Kidney epithelial cell (primary cell): ENCODE data around the gene SKAP1. TPM values are rescaled to one million over a fixed set of nuclear protein-coding genes. Genes with fewer than 3 reads are reported as not detected.
"Not testable (repeated sequence)": the region's sequence is repeated elsewhere in the genome, so short reads cannot be mapped to it uniquely, and the experiment has no call there.

Source experiments
- DNase-seq: peaks from one replicate; pipeline ENCODE4 v3.0.0-alpha.2; 2010; ENCODE audit warnings: low read depth
- H3K27me3 ChIP-seq: 2 replicates; pipeline ENCODE4 v1.6.0; 2011; ENCODE audit warnings: low read length; ENCODE audit not compliant: control insufficient read depth, insufficient read depth
- H3K36me3 ChIP-seq: 2 replicates; pipeline ENCODE4 v1.5.1; 2011; ENCODE audit warnings: low read length; ENCODE audit not compliant: control insufficient read depth, insufficient read depth
- H3K4me3 ChIP-seq: 2 replicates; pipeline ENCODE4 v1.5.1; 2011; ENCODE audit warnings: low read depth, mild to moderate bottlenecking, control low read depth, low read length
- total RNA-seq: library from RNA; depleted of rRNA; stranded (reverse); fragments of >200 nt; gene quantifications from 2 replicates; pipeline ENCODE4 v1.2.3, GENCODE V29; 2015
- TF ChIP-seq, protein P1 (sequence below): IDR thresholded peaks from 2 replicates; pipeline ENCODE4 v1.5.1; 2011; ENCODE audit warnings: mild to moderate bottlenecking, moderate library complexity, low read length, control low read depth, inconsistent platforms; ENCODE audit not compliant: insufficient read depth, poor library complexity, severe bottlenecking

SKAP1 gene
- total RNA-seq, 1 donor from 2014 or later = 5.6 TPM

DNA sequence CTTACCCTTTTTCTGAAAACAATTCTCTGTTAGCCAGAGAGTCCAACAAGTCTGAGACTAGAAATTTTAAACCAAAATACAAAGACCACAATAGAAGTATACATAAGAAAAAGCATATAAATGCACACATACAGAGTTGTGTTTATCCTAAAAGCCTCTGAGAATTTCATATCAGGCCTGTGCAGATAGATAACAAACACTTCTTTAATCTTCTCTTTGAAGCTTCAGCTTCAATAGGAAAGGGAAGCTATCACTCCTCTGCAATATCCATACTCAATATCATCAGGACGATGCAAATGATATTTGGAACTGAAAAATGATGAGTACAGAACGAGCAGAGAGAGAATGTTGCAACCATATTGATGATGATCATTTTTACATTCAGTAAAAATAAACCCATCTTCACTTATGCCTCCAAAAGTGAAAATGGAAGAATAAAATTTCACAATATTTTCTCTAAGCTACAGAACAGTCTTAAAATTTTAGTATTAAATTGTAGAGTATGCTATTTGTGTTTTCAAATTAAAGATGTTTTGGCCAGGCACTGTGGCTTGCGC lies 61.6 kb downstream of the SKAP1 start:
- H3K27me3 ChIP-seq = no peaks in the 10 kb centered on the region
- no peak overlapping the region for H3K4me3 ChIP-seq
- DNase-seq = no peak
- TF ChIP-seq, protein P1, sequence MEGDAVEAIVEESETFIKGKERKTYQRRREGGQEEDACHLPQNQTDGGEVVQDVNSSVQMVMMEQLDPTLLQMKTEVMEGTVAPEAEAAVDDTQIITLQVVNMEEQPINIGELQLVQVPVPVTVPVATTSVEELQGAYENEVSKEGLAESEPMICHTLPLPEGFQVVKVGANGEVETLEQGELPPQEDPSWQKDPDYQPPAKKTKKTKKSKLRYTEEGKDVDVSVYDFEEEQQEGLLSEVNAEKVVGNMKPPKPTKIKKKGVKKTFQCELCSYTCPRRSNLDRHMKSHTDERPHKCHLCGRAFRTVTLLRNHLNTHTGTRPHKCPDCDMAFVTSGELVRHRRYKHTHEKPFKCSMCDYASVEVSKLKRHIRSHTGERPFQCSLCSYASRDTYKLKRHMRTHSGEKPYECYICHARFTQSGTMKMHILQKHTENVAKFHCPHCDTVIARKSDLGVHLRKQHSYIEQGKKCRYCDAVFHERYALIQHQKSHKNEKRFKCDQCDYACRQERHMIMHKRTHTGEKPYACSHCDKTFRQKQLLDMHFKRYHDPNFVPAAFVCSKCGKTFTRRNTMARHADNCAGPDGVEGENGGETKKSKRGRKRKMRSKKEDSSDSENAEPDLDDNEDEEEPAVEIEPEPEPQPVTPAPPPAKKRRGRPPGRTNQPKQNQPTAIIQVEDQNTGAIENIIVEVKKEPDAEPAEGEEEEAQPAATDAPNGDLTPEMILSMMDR = no peak
- no peaks in the 10 kb centered on the region for H3K36me3 ChIP-seq

DNA sequence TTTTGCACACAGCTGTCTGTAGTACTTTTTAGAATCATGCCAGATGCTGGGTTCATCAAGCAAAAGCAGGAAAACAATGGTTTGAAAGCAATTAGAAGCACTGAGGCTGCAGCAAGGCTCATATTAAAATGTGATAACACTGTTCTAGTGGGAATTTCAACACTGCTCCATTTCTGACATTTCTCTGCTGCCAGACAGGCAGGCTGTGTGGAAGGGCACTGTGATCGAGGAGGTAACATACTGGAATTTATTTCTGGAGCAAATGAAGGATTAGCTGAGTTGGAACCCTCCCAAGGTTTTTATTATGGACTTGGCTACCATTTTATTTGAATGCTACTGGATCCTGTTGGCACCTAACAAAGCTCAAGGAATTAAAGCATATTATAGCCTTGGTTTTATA lies 66.9 kb downstream of the SKAP1 start:
- no peaks in the 10 kb centered on the region for H3K36me3 ChIP-seq
- TF ChIP-seq, protein P1 = no peak
- DNase-seq = no peak
- H3K4me3 ChIP-seq = no peak overlapping the region
- H3K27me3 ChIP-seq = no peaks in the 10 kb centered on the region

DNA sequence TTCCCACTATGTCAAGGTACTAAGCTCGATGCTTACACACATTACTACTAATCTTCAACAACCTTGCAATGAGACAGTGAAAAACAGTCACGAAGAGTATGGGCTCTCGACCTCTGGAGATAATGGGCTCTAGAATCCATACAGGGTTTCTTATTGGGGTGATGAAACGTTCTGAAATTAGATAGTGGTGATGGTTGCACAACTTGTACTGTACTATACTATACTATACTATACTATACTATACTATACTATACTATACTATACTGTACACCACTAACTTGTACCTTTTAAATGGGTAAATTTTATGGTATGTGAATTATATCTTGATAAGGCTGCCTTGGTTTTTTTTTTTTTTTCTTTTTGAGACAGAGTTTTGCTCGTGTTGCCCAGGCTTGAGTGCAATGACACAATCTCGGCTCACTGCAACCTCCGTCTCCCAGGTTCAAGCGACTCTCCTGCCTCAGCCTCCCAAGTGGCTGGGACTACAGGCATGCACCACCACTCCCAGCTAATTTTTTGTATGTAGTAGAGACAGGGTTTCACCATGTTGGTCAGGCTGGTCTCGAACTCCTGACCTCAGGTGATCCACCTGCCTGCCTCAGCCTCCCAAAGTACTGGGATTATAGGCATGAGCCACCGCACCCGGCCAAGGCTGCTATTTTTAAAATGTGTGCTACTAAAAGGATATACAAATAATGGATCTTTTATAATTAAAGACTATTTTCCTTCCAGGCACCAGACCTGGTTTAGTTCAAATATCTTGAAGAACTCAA lies 69.0 kb downstream of the SKAP1 start:
- not testable (repeated sequence) for H3K27me3 ChIP-seq, DNase-seq, H3K36me3 ChIP-seq, H3K4me3 ChIP-seq

DNA sequence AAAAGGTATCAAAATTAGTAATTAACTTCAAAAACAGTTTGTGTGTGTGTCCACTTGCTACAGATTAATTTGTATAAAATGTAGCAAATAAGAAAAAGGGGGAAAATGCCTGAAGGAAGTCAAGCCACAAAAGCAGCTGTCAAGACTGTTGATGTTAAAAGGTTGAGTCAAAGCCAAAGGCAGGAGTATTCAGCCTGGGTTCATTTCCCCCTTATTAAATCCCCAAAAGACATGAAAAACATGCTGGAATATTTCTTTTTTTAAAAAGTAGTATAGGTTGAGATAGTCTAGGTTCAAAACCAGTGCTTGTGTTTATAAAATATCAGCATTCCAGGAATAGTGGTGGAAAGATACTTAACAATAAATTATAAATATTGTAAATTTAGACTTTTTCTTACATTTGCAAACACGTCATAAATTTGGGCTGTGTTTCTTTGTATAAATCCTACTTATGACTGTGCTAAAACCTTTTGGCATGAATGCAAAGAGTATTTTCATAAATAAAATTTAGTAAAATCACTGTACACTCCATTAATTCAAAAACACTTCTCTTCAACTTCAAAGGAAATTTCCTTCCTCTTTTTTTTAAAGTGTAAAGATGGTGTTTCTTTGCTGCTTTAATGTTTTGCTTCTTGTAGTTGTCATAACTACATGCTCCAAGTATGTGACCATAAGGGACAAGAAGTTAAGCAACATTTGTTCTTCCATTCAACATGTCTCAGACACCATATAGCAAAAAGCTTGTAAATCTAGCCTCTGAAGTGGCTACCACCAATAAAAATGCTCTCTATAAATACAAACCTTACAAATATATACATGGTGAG lies 72.0 kb downstream of the SKAP1 start:
- TF ChIP-seq, protein P1 = no peak
- Histone ChIP-seq H3K4me3 (no peak overlapping the region), H3K27me3 (no peaks in the 10 kb centered on the region), H3K36me3 (no peaks in the 10 kb centered on the region)
- DNase-seq = no peak

DNA sequence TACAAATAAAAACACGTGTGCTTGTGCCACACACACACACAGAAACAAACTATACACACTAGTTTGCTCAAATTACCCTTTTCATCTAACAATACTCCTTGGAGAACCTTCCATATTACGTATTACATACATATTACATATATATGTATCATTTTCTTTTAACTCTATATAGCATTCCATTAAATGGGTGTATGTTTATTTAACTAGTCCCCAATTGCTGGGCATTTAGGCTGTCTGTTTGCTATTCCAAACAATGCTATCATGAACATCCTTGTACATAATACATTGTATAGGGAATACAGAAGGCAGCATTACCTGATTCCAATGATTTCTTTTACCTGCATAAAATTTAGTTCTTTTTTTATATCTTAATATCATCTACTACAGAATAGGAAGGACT lies 73.1 kb downstream of the SKAP1 start:
- Histone ChIP-seq H3K4me3 (no peak overlapping the region), H3K36me3 (no peaks in the 10 kb centered on the region), H3K27me3 (no peaks in the 10 kb centered on the region)
- no peak for DNase-seq
- TF ChIP-seq, protein P1 = no peak

DNA sequence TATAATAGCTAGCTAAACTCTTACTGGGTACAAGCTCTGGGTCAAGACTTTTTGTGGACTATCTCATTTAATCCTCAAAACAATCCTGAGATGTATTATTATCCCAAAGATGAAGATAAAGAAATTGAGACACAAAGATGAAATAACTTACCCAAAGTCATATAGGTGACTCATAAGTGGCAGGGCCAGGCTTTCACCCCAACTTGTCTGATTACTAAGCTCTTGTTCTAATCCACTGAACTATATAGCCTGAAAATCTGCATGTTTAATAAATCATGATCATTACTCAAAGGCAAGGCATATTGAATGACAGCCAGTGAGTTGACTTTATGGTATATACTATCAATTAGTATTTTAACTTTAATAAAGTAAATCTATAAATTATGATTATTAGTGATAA lies 77.4 kb downstream of the SKAP1 start:
- TF ChIP-seq, protein P1 = no peak
- Histone ChIP-seq H3K27me3 (no peaks in the 10 kb centered on the region), H3K36me3 (no peaks in the 10 kb centered on the region), H3K4me3 (no peak overlapping the region)
- no peak for DNase-seq
